HK-2 (cell line): ENCODE data around the gene FAM131B.

Experiments
- DNase-seq: peaks from one replicate; pipeline ENCODE4 v3.0.0-alpha.2; 2018; ENCODE audit not compliant: unreplicated experiment

FAM131B gene

DNA sequence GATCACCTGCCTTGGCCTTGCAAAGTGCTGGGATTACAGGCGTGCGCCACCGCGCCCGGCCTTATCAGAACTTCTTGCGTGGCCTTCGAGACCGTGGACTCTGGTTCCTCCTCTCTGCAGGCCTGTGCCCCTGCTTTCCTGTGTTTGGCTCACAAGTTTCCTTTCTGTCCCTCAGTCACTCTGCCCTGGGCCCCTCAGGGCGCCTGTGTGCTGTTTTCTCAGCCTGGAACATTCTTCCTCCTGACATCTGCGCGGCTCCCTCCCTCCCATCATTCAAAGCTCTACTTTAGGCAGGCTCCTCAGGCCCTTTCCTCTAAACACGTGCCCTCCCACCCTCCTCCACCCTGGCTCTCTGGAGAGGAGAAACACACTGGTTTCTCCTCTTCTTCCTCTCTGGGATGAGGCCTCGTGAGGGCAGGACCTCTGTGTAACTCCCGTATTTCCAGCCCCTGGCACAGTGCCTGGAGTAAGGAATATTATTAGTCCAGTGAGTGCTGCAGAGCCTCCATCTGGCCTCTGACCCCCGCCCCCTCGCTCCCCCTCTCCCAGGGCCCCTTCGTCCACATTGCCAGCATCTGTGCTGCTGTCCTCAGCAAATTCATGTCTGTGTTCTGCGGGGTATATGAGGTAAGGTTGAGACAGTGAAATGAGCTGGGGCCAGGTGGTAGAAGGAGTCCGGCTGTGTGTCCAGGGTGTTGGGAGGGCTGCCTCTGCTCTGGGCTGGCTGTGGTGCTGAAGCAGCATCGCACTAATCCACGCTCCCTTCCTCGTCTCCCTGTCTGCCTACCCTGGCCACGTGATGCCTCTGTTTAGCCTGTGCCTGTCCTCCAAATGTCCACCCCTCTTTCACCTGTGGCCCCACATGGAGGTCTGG is 39.5 kb downstream of the FAM131B start:
- no peak for DNase-seq

DNA sequence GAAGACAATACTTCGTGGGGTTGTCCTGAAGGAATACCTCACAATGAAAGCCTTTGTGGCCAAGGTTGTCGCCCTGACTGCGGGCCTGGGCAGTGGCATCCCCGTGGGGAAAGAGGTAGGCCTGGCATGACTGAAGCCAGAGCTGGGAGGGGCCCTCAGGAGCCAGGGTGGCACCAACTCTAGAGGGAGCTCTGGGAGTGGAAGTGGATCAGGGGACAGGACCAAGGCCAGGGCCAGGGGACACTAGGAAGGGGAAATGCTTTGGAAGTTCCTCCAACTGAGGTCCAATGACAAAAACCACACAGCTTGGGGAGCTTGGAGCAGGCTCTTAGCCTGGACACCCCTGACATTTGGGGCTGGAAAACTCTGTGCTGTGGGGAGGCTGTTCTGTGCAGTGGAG is 40.8 kb downstream of the FAM131B start:
- peak; percentile 11 for DNase-seq

GRCh38 chr7:143321242-143321641 is 41.3 kb downstream of the FAM131B start:
- DNase-seq: no peak

DNA sequence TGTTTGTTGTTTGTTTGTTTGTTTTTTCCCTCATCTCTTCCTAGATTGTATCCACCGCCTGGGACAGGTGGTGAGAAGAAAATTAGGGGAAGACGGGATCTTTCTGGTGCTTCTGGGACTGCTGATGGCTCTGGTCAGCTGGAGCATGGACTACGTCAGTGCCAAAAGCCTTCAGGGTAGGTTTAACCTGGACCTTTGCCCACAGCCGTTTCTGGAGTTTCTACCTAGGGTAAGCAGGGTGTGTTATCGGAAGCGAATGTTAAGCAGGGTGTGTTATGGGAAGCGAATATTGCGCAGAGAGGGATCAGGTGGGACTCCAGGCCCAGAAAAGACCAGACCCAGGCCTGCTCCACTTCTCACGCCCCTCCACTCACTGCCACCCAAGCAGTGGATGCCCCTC is 41.9 kb downstream of the FAM131B start:
- no peak for DNase-seq

- DNase-seq: no peak
Measured at GRCh38 chr7:143318661-143319060, 43.9 kb downstream of the FAM131B start.

- no peak for DNase-seq
Measured at GRCh38 chr7:143316492-143316891, 46.0 kb downstream of the FAM131B start.

GRCh38 chr7:143315776-143316175 is 46.7 kb downstream of the FAM131B start, which contains the start of gene CLCN1:
Gene CLCN1 (plus strand): TSS chr7:143316111. CDS start chr7:143316213, 102 bp downstream.
- DNase-seq: no peak

DNA sequence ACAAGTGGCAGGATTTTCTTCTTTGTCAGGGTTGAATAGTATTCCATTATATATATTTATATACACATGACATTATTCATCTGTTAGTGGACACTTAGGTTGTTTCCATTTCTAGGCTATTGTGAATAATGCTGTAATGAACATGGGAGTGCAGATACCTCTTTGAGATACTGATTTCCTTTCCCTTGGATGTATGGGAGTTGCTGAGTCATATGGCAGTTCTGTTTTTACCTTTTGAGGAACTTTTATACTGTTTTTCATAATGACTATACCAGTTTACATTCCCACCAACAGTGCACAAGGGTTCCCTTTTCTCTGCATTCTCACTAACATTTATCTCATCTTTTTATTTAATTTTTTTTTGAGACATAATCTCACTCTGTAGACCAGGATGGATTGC is 48.4 kb downstream of the FAM131B start:
- no peak for DNase-seq

- DNase-seq: no peak
Measured at GRCh38 chr7:143308632-143309031, 53.9 kb downstream of the FAM131B start.

- no peak for DNase-seq
Measured at GRCh38 chr7:143305423-143306070, 57.0 kb downstream of the FAM131B start.

GRCh38 chr7:143304938-143305337 is 57.6 kb downstream of the FAM131B start:
- no peak for DNase-seq

GRCh38 chr7:143303733-143304132 is 58.8 kb downstream of the FAM131B start:
- DNase-seq: no peak
